Fibroblast of lung (primary cell): Measurements from ENCODE around the gene LHX2. TPM values are rescaled to one million over a fixed set of nuclear protein-coding genes. Genes with fewer than 3 reads are reported as not detected.

Source experiments
- DNase-seq, 2 donors: peaks; one replicate each; pipeline versions ENCODE4 v3.0.0 to v3.0.0-alpha.2; 2010; ENCODE audit warnings: low read depth in 2 of 2
- H2AFZ ChIP-seq: 2 replicates; pipeline ENCODE4 v1.5.1; 2012; ENCODE audit warnings: low read length, control low read depth, inconsistent platforms
- H3K27ac ChIP-seq: 2 replicates; pipeline ENCODE4 v1.5.1; 2011; ENCODE audit warnings: low read length, control low read depth; ENCODE audit not compliant: insufficient read depth
- H3K27me3 ChIP-seq: 2 replicates; pipeline ENCODE4 v1.5.1; 2011; ENCODE audit warnings: mild to moderate bottlenecking, low read length; ENCODE audit not compliant: control insufficient read depth, insufficient read depth
- H3K36me3 ChIP-seq: 2 replicates; pipeline ENCODE4 v1.5.1; 2011; ENCODE audit warnings: low read length; ENCODE audit not compliant: control insufficient read depth, insufficient read depth
- H3K4me1 ChIP-seq: 2 replicates; pipeline ENCODE4 v1.5.1; 2011; ENCODE audit warnings: low read length; ENCODE audit not compliant: control insufficient read depth, insufficient read depth; ENCODE audit errors: extremely low read depth
- H3K4me2 ChIP-seq: 2 replicates; pipeline ENCODE4 v1.5.1; 2011; ENCODE audit warnings: low read length, control low read depth; ENCODE audit not compliant: insufficient read depth; ENCODE audit errors: extremely low read depth
- H3K4me3 ChIP-seq, 4 experiments: fragments of 200-600 bp in 1 of 4; sonication (generic) in 1 of 4; replicated peaks in 1 of 4; 2 replicates each; pipeline ENCODE4 v1.5.1; 2011 to 2016; ENCODE audit warnings: low read length in 4 of 4, low read depth in 3 of 4, mild to moderate bottlenecking in 3 of 4, control low read depth in 2 of 4, inconsistent platforms in 1 of 4, mixed read lengths in 1 of 4; ENCODE audit not compliant: insufficient read depth in 1 of 4; ENCODE audit errors: control extremely low read depth in 1 of 4
- H3K79me2 ChIP-seq: 2 replicates; pipeline ENCODE4 v1.5.1; 2012; ENCODE audit warnings: mild to moderate bottlenecking, low read length, inconsistent platforms; ENCODE audit not compliant: control insufficient read depth, insufficient read depth
- H3K9ac ChIP-seq: 2 replicates; pipeline ENCODE4 v1.5.1; 2011; ENCODE audit warnings: mild to moderate bottlenecking, low read length, control low read depth; ENCODE audit not compliant: insufficient read depth
- H3K9me3 ChIP-seq: 2 replicates; pipeline ENCODE4 v1.5.1; 2012; ENCODE audit warnings: low read depth, low read length; ENCODE audit not compliant: control insufficient read depth, insufficient read depth
- H4K20me1 ChIP-seq: 2 replicates; pipeline ENCODE4 v1.5.1; 2011; ENCODE audit warnings: low read length; ENCODE audit not compliant: control insufficient read depth, insufficient read depth; ENCODE audit errors: extremely low read depth
- CTCF ChIP-seq, 2 donors: IDR thresholded peaks in 1 of 2; conservative IDR thresholded peaks in 1 of 2; 1 replicate in 1 of 2; 2 replicates in 1 of 2; pipeline ENCODE4 v1.5.1; 2011 to 2012; ENCODE audit warnings: low read length in 2 of 2, control low read depth in 1 of 2, inconsistent platforms in 1 of 2, low read depth in 1 of 2, mild to moderate bottlenecking in 1 of 2
- EZH2 ChIP-seq: IDR thresholded peaks from 2 replicates; pipeline ENCODE4 v1.5.1; 2012; ENCODE audit warnings: low read length, control low read depth, mild to moderate bottlenecking; ENCODE audit errors: missing control alignments
- polyA plus RNA-seq, 2 donors: library from polyadenylated mRNA; depleted of rRNA in 1 of 2; stranded (reverse) in 1 of 2; unstranded in 1 of 2; fragments of >200 nt; gene quantifications; 2 replicates each; pipeline ENCODE4 v1.2.1, GENCODE V29; 2011 to 2012; ENCODE audit warnings: missing spikeins in 1 of 2
- total RNA-seq: library from RNA; depleted of rRNA; stranded (reverse); fragments of >200 nt; gene quantifications from 2 replicates; pipeline ENCODE4 v1.2.1, GENCODE V29; 2014

Gene LHX2
- total and polyA plus RNA-seq, 2 donors (not counting 1 experiment from before 2014, with no cell fraction given): not detected

GRCh38 chr9:124024107-124024506 lies 12.5 kb downstream of the LHX2 start:
- no peak for DNase-seq
- no peaks in the 10 kb centered on the region for H3K79me2 ChIP-seq
- no peak overlapping the region for H2AFZ ChIP-seq
- TF ChIP-seq EZH2 (no peak), CTCF (conservative IDR thresholded peaks at IDR 0.05 in 1 of 2, IDR thresholded peaks at IDR 0.05 in 1 of 2; ENCODE audit: low read depth in 1 of 2, low read length in 2 of 2) (no peak)
- H3K36me3 ChIP-seq: no peaks in the 10 kb centered on the region
- H3K4me1 ChIP-seq: no peaks in the 10 kb centered on the region
- no peak overlapping the region for H3K4me2 ChIP-seq
- no peak overlapping the region for H3K4me3 ChIP-seq
- H3K27ac ChIP-seq: no peak overlapping the region
- no peak overlapping the region for H3K9ac ChIP-seq
- no peaks in the 10 kb centered on the region for H4K20me1 ChIP-seq
- H3K27me3 ChIP-seq: peaks cover 57% of the 10 kb centered on the region
- no peaks in the 10 kb centered on the region for H3K9me3 ChIP-seq

- Histone ChIP-seq H3K27ac (no peak overlapping the region), H3K4me1 (no peaks in the 10 kb centered on the region), H3K79me2 (no peaks in the 10 kb centered on the region), H3K9me3 (no peaks in the 10 kb centered on the region), H3K9ac (no peak overlapping the region), H2AFZ (no peak overlapping the region), H4K20me1 (no peaks in the 10 kb centered on the region), H3K4me2 (no peak overlapping the region), H3K4me3 (no peak overlapping the region), H3K27me3 (peaks cover 21% of the 10 kb centered on the region), H3K36me3 (no peaks in the 10 kb centered on the region)
- no peak for DNase-seq
- TF ChIP-seq EZH2 (no peak), CTCF (conservative IDR thresholded peaks at IDR 0.05 in 1 of 2, IDR thresholded peaks at IDR 0.05 in 1 of 2; ENCODE audit: low read depth in 1 of 2, low read length in 2 of 2) (no peak)
These were observed 18.0 kb downstream of the LHX2 start for GRCh38 chr9:124029617-124030016.

- Histone ChIP-seq H3K36me3 (no peaks in the 10 kb centered on the region), H4K20me1 (no peaks in the 10 kb centered on the region), H2AFZ (no peak overlapping the region), H3K9ac (no peak overlapping the region), H3K27me3 (peaks cover 19% of the 10 kb centered on the region), H3K9me3 (no peaks in the 10 kb centered on the region), H3K4me1 (no peaks in the 10 kb centered on the region), H3K27ac (no peak overlapping the region), H3K4me2 (no peak overlapping the region), H3K4me3 (no peak overlapping the region), H3K79me2 (no peaks in the 10 kb centered on the region)
- peak in 1 of 2 donors; percentile 88 for DNase-seq
- no peak for TF ChIP-seq EZH2
- no peak for TF ChIP-seq CTCF (conservative IDR thresholded peaks at IDR 0.05 in 1 of 2, IDR thresholded peaks at IDR 0.05 in 1 of 2; ENCODE audit: low read depth in 1 of 2, low read length in 2 of 2)
These were observed 19.4 kb downstream of the LHX2 start for GRCh38 chr9:124030969-124031451.
